ENCODE measurements around the gene SMG6.

DNA sequence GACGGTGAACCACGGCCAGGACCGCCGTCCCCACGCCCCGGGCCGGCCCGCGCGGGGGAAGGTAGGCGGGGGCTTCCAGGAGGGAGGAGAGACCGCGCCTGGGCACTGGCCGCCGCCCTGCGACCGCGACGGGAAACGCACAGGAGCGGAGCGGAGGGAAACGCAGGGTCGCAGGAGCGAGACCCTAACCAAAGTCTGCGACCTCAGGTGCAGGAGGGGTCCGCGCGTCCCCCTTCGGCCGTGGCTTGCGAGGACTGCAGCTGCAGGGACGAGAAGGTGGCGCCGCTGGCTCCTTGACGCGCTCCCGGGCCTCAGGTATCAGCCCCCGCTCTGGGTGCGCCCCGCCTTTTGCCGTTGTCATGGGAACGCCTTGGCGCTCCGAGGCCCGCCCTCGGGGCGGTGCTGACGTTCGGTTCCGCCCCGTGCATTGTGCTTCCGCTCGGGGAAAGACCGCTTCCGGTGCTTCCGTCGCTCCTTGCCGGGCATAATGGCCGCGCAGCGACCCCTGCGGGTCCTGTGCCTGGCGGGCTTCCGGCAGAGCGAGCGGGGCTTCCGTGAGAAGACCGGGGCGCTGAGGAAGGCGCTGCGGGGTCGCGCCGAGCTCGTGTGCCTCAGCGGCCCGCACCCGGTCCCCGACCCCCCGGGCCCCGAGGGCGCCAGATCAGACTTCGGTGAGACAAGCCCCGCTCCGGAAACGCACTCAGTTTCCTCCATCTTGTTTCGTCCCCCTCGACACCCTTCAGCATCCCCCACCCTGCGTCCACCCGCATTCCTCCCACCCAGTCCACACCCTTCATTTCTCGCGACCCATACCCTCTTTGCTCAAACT is 261.8 kb downstream of the SMG6 start, which contains the start of gene OVCA2:
- TF ChIP-seq POLR2A (IDR thresholded peaks at IDR 0.05; ENCODE audit: low read length) (peak; percentile 85), GATA1 (IDR thresholded peaks at IDR 0.05; ENCODE audit: low read depth, low read length) (no peak)

Measured in erythroblast (primary cell).